K562 (cell line): ENCODE results near the gene AGRN. TPM values are rescaled to one million over a fixed set of nuclear protein-coding genes. Genes with fewer than 3 reads are reported as not detected.

ENCODE experiments used
- ETV6 ChIP-seq, 3 experiments: fragments of 150-350 bp in 1 of 3; sonication (generic) in 1 of 3; formaldehyde crosslinking in 1 of 3; IDR thresholded peaks; 2 replicates each; pipeline versions ENCODE4 v1.6.1 to v1.8.0; 2014 to 2022; ENCODE audit warnings: borderline replicate concordance in 2 of 3, low read depth in 2 of 3, antibody characterized with exemption in 1 of 3, low read length in 1 of 3, mild to moderate bottlenecking in 1 of 3, missing genetic modification reagents in 1 of 3
- HMGN3 ChIP-seq: IDR thresholded peaks from 2 replicates; pipeline ENCODE4 v1.6.1; 2011; ENCODE audit warnings: borderline replicate concordance, low read depth, mild to moderate bottlenecking, mixed read lengths, low read length; ENCODE audit not compliant: insufficient read length; ENCODE audit errors: extremely low read depth
- HSF4 ChIP-seq: fragments of 250-450 bp; sonication (Bioruptor Pico); IDR thresholded peaks from 2 replicates; pipeline ENCODE4 v2.1.2; 2022; ENCODE audit warnings: mild to moderate bottlenecking, moderate library complexity, borderline replicate concordance
- RHOXF2B ChIP-seq: fragments of 250-450 bp; sonication (Bioruptor Pico); conservative IDR thresholded peaks from 2 replicates; pipeline ENCODE4 v1.5.1; 2021
- TGIF2 ChIP-seq: sonication (generic); formaldehyde crosslinking; IDR thresholded peaks from 2 replicates; pipeline ENCODE4 v1.8.1; 2022; ENCODE audit warnings: mild to moderate bottlenecking, missing genetic modification reagents, moderate library complexity
- ZBTB33 ChIP-seq: sonication (generic); formaldehyde crosslinking; IDR thresholded peaks from 2 replicates; pipeline ENCODE4 v1.8.1; 2023; ENCODE audit warnings: mild to moderate bottlenecking, missing genetic modification reagents
- ZFP1 ChIP-seq: fragments of 450-650 bp; formaldehyde crosslinking; IDR thresholded peaks from 2 replicates; pipeline ENCODE4 v1.4.0; 2020; ENCODE audit warnings: mild to moderate bottlenecking, mixed read lengths
- ZNF324 ChIP-seq: fragments of 250-450 bp; sonication (Bioruptor Pico); IDR thresholded peaks from 2 replicates; pipeline ENCODE4 v1.4.0; 2020; ENCODE audit warnings: mild to moderate bottlenecking
- ZNF41 ChIP-seq: fragments of 250-450 bp; sonication (Bioruptor Pico); conservative IDR thresholded peaks from 2 replicates; pipeline ENCODE4 v1.4.0; 2020; ENCODE audit warnings: mild to moderate bottlenecking
- polyA plus RNA-seq, 8 experiments: library from polyadenylated mRNA; depleted of rRNA in 4 of 8; stranded (reverse) in 5 of 8; unstranded in 3 of 8; fragments of >200 nt; fragmentation: Nextera tagmentation in 2 of 8; fragmentation: Illumina TruSeq in 1 of 8; extraction: Ambion mirVana in 2 of 8; extraction: Trizol in 1 of 8; gene quantifications; 2 replicates each; pipeline versions ENCODE4 v1.2.1 to v1.2.3, GENCODE V29; 2011 to 2014; ENCODE audit warnings: inconsistent platforms in 1 of 8, missing spikeins in 1 of 8
- total RNA-seq, 7 experiments: library from RNA; depleted of rRNA in 6 of 7; stranded (reverse); fragments of >200 nt in 6 of 7; fragmentation: Illumina TruSeq in 2 of 7; extraction: Trizol in 2 of 7; gene quantifications; 2 replicates each; pipeline versions ENCODE4 v1.2.1 to v1.2.3, GENCODE V29; 2011 to 2021; ENCODE audit warnings: low replicate concordance in 1 of 7
- TF ChIP-seq, protein P1 (sequence below): fragments of 250-450 bp; sonication (Bioruptor Pico); IDR thresholded peaks from 2 replicates; pipeline ENCODE4 v1.5.1; 2021; ENCODE audit warnings: mild to moderate bottlenecking
- TF ChIP-seq, protein P2 (sequence below): fragments of 450-650 bp; conservative IDR thresholded peaks from 2 replicates; pipeline ENCODE4 v1.6.1; 2016; ENCODE audit warnings: missing genetic modification characterization, low read depth, mild to moderate bottlenecking, missing compliant biosample characterization, moderate library complexity
- TF ChIP-seq, protein P3 (sequence below): fragments of 450-650 bp; IDR thresholded peaks from 2 replicates; pipeline ENCODE4 v1.6.1; 2018; ENCODE audit warnings: mild to moderate bottlenecking, low read depth; ENCODE audit not compliant: partially characterized antibody
- TF ChIP-seq, protein P4 (sequence below): fragments of 250-450 bp; sonication (Bioruptor Pico); IDR thresholded peaks from 2 replicates; pipeline ENCODE4 v1.4.0; 2020; ENCODE audit warnings: mild to moderate bottlenecking, moderate library complexity, borderline replicate concordance

The AGRN gene
- total and polyA plus RNA-seq, 9 of the 15 experiments (the other 6 are each of a cell fraction or from before 2014, with no cell fraction given), result 0.04 to 111 (median 18.1) TPM

GRCh38 chr1:1013105-1013921, 6.6 kb upstream of the AGRN start, which contains the start of gene ISG15 (continued):
- TF ChIP-seq TGIF2, result no peak
- TF ChIP-seq RHOXF2B (CRISPR knock-in tag), result no peak
- 0 out of 2 replicates have a peak, but pooled peaks have one; percentile 6 for TF ChIP-seq ZBTB33 (CRISPR knock-in tag)
- no peak for TF ChIP-seq HSF4 (CRISPR knock-in tag)
- TF ChIP-seq HMGN3, result no peak
- no peak for TF ChIP-seq ZNF324
- TF ChIP-seq ETV6 (IDR thresholded peaks at IDR 0.05; ENCODE audit: borderline replicate concordance in 1 of 2, low read depth in 2 of 2, low read length in 1 of 2), result no peak
- 0 out of 2 replicates have a peak, but pooled peaks have one; percentile 63 for TF ChIP-seq ETV6 (CRISPR knock-in tag; IDR thresholded peaks at IDR 0.05; ENCODE audit: borderline replicate concordance)
- TF ChIP-seq, protein P1, sequence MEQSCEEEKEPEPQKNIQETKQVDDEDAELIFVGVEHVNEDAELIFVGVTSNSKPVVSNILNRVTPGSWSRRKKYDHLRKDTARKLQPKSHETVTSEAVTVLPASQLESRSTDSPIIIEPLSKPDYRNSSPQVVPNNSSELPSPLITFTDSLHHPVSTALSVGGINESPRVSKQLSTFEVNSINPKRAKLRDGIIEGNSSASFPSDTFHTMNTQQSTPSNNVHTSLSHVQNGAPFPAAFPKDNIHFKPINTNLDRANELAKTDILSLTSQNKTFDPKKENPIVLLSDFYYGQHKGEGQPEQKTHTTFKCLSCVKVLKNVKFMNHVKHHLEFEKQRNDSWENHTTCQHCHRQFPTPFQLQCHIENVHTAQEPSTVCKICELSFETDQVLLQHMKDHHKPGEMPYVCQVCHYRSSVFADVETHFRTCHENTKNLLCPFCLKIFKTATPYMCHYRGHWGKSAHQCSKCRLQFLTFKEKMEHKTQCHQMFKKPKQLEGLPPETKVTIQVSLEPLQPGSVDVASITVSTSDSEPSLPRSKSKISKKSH (CRISPR knock-in tag), result no peak
- TF ChIP-seq, protein P2, sequence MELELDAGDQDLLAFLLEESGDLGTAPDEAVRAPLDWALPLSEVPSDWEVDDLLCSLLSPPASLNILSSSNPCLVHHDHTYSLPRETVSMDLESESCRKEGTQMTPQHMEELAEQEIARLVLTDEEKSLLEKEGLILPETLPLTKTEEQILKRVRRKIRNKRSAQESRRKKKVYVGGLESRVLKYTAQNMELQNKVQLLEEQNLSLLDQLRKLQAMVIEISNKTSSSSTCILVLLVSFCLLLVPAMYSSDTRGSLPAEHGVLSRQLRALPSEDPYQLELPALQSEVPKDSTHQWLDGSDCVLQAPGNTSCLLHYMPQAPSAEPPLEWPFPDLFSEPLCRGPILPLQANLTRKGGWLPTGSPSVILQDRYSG (tag), result no peak
- TF ChIP-seq, protein P3, sequence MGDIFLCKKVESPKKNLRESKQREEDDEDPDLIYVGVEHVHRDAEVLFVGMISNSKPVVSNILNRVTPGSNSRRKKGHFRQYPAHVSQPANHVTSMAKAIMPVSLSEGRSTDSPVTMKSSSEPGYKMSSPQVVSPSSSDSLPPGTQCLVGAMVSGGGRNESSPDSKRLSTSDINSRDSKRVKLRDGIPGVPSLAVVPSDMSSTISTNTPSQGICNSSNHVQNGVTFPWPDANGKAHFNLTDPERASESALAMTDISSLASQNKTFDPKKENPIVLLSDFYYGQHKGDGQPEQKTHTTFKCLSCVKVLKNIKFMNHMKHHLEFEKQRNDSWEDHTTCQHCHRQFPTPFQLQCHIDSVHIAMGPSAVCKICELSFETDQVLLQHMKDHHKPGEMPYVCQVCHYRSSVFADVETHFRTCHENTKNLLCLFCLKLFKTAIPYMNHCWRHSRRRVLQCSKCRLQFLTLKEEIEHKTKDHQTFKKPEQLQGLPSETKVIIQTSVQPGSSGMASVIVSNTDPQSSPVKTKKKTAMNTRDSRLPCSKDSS, result no peak
- TF ChIP-seq, protein P4, sequence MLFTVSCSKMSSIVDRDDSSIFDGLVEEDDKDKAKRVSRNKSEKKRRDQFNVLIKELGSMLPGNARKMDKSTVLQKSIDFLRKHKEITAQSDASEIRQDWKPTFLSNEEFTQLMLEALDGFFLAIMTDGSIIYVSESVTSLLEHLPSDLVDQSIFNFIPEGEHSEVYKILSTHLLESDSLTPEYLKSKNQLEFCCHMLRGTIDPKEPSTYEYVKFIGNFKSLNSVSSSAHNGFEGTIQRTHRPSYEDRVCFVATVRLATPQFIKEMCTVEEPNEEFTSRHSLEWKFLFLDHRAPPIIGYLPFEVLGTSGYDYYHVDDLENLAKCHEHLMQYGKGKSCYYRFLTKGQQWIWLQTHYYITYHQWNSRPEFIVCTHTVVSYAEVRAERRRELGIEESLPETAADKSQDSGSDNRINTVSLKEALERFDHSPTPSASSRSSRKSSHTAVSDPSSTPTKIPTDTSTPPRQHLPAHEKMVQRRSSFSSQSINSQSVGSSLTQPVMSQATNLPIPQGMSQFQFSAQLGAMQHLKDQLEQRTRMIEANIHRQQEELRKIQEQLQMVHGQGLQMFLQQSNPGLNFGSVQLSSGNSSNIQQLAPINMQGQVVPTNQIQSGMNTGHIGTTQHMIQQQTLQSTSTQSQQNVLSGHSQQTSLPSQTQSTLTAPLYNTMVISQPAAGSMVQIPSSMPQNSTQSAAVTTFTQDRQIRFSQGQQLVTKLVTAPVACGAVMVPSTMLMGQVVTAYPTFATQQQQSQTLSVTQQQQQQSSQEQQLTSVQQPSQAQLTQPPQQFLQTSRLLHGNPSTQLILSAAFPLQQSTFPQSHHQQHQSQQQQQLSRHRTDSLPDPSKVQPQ (CRISPR knock-in tag), result no peak
- no peak for TF ChIP-seq ZFP1 (CRISPR knock-in tag)
- no peak for TF ChIP-seq ZNF41 (CRISPR knock-in tag)
